ENCODE results near the gene SCN3A.
A peak's percentile ranks its signal among the peaks of the same experiment; 100 is the strongest.

The SCN3A gene

DNA sequence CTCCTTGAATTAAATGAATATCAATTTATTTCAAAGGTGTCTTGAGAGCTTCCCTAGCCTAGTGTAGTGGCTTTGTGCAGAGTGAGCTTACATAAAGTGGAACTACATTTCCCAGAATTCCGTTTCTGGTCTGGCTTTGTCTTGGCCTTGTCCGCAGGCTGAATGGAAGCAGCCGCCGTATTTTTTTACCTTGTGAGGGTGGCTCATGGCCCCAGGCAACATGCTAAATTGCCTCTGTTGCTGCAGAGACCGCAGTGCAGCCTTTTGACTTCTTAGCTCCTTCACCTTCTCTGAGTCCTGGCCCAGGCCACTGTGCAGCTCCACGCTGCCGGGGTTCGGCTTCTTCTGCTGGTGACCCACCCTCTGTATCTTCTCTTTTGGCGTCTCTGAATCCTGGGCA is 133.8 kb downstream of the SCN3A start:
- H2BK120ac ChIP-seq (ENCODE audit: low read depth, low read length): no peak overlapping the region
- H3K4me1 ChIP-seq (ENCODE audit: control insufficient read depth, low read depth, low read length): no peaks in the 10 kb centered on the region
- H4K8ac ChIP-seq (ENCODE audit: low read depth, low read length): peak overlapping the region; percentile 94
- no peak overlapping the region for H3K27ac ChIP-seq (ENCODE audit: low read depth, low read length)
- peak overlapping the region; percentile 80 for H3K56ac ChIP-seq (ENCODE audit: low read length)
- H3K4me2 ChIP-seq (ENCODE audit: low read length): no peak overlapping the region
- no peak overlapping the region for H2AK5ac ChIP-seq (ENCODE audit: low read length)
- H3K4ac ChIP-seq (ENCODE audit: low read depth, low read length): no peak overlapping the region
- H2BK5ac ChIP-seq (ENCODE audit: low read length): no peak overlapping the region
- no peak overlapping the region for H3K4me3 ChIP-seq (ENCODE audit: low read length)
- DNase-seq: peak; percentile 87
- no peak overlapping the region for H2BK15ac ChIP-seq (replicated peaks; ENCODE audit: low read depth)
- H3K23ac ChIP-seq (ENCODE audit: low read length): no peak overlapping the region
- no peaks in the 10 kb centered on the region for H3K27me3 ChIP-seq (ENCODE audit: insufficient read depth, low read length, poor library complexity)
- no peaks in the 10 kb centered on the region for H3K36me3 ChIP-seq (ENCODE audit: control insufficient read depth, insufficient read depth, low read length)
- H3K18ac ChIP-seq (ENCODE audit: low read length): peak overlapping the region; percentile 25
- H3K79me2 ChIP-seq (ENCODE audit: control insufficient read depth, insufficient read depth, low read length): no peaks in the 10 kb centered on the region
- H3K9ac ChIP-seq (ENCODE audit: low read length): no peak overlapping the region
- WGBS (ENCODE audit: extremely low coverage, insufficient coverage, low lambda C conversion rate): no CpG with 5 or more reads among the region's 9 CpGs
- no peaks in the 10 kb centered on the region for H3K79me1 ChIP-seq (ENCODE audit: low read length)
- peak overlapping the region; percentile 78 for H4K5ac ChIP-seq (ENCODE audit: low read length)

DNA sequence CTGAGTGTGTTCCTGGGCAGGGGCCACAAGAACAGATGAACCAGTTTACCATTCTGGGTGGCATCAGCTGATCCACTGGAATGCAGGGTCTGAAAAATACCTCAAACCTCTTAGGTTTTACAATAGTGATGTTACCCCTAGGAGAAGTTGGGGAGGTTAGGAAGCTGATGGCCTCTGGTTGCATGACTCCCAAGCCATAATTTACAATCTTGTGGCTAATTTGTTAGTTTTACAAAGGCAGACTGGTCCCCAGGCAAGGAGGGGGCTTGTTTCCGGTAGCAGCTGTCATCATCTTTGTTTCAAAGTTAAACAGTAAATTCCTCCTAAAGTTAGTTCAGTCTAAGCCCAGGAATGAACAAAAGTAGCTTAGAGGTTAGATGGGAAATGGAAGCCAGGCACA is 134.7 kb downstream of the SCN3A start:
- Histone ChIP-seq H3K36me3 (ENCODE audit: control insufficient read depth, insufficient read depth, low read length) (no peaks in the 10 kb centered on the region), H3K27me3 (ENCODE audit: insufficient read depth, low read length, poor library complexity) (no peaks in the 10 kb centered on the region), H3K18ac (ENCODE audit: low read length) (no peak overlapping the region), H3K9ac (ENCODE audit: low read length) (no peak overlapping the region), H2BK5ac (ENCODE audit: low read length) (no peak overlapping the region), H3K27ac (ENCODE audit: low read depth, low read length) (no peak overlapping the region), H3K79me1 (ENCODE audit: low read length) (no peaks in the 10 kb centered on the region), H2BK15ac (replicated peaks; ENCODE audit: low read depth) (no peak overlapping the region), H3K4me2 (ENCODE audit: low read length) (no peak overlapping the region), H2BK120ac (ENCODE audit: low read depth, low read length) (no peak overlapping the region), H3K4ac (ENCODE audit: low read depth, low read length) (no peak overlapping the region), H3K56ac (ENCODE audit: low read length) (no peak overlapping the region), H3K23ac (ENCODE audit: low read length) (no peak overlapping the region), H3K4me1 (ENCODE audit: control insufficient read depth, low read depth, low read length) (no peaks in the 10 kb centered on the region), H3K4me3 (ENCODE audit: low read length) (no peak overlapping the region), H4K5ac (ENCODE audit: low read length) (no peak overlapping the region), H2AK5ac (ENCODE audit: low read length) (no peak overlapping the region), H4K8ac (ENCODE audit: low read depth, low read length) (no peak overlapping the region), H3K79me2 (ENCODE audit: control insufficient read depth, insufficient read depth, low read length) (no peaks in the 10 kb centered on the region)
- DNase-seq: no peak
- WGBS (ENCODE audit: extremely low coverage, insufficient coverage, low lambda C conversion rate): no CpG with 5 or more reads among the region's 1 CpG

DNA sequence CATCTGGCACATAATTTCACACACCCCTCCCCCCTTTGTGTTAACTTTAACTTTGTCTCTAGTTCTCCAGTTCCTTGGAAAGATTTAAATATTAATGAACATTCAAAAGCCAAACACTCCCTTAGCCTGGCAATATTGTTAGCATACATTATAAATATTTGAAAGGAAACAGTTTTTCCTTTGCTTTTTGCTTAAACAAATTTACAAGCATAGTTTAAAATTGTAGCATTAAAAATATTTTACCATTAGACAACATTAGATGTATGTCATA is 135.4 kb downstream of the SCN3A start:
- no peak overlapping the region for H3K27ac ChIP-seq (ENCODE audit: low read depth, low read length)

DNA sequence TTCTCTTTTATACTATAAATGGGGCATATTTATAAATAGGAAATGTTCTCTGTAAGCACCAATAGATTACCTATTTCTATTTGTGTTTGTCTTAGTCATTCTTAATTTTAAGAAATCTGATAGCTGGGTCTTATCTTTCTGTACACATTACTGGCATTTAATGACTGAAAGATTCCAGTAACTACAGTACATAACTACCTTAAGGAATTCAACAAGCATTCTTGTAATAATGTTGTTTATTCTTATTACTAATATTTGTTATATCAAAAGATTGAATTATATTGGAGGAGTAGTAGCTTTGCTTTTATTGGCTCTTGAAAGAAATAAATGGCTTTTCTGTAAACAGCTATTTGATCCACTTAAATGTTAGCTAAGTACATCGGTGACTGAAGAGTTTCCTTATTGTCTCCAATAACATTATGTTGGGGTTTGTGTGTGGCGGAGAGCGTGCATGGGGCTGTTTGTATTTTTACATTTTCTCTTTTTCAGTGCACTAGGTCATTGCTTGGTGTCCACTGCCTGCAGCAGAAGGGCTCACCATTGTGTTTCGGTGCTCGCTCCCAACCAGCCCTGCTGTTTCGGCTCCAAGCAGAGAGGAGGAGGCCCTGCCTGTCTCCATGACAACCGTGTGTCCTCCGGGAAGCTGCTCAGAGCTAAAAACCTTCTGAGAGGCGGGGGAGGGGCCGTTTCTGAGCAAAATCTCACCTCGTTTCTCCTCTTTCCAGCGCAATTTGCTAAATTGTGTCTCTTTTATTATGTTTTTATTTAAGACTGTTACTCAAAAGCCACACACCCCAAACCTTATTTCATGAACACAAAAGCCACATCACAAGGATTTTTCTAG is 136.0 kb downstream of the SCN3A start:
- H3K27ac ChIP-seq (ENCODE audit: low read depth, low read length): no peak overlapping the region
- no CpG with 5 or more reads among the region's 12 CpGs for WGBS (ENCODE audit: extremely low coverage, insufficient coverage, low lambda C conversion rate)

More for the DNA sequence above, 135.4 kb downstream of the SCN3A start:
- no peaks in the 10 kb centered on the region for H3K4me1 ChIP-seq (ENCODE audit: control insufficient read depth, low read depth, low read length)
- H3K9ac ChIP-seq (ENCODE audit: low read length): no peak overlapping the region
- no peak overlapping the region for H2AK5ac ChIP-seq (ENCODE audit: low read length)
- no peak for DNase-seq
- H3K56ac ChIP-seq (ENCODE audit: low read length): no peak overlapping the region
- no peak overlapping the region for H2BK15ac ChIP-seq (replicated peaks; ENCODE audit: low read depth)
- no peak overlapping the region for H4K8ac ChIP-seq (ENCODE audit: low read depth, low read length)
- no peaks in the 10 kb centered on the region for H3K79me2 ChIP-seq (ENCODE audit: control insufficient read depth, insufficient read depth, low read length)
- H3K4me3 ChIP-seq (ENCODE audit: low read length): no peak overlapping the region
- H3K4ac ChIP-seq (ENCODE audit: low read depth, low read length): no peak overlapping the region
- H3K27me3 ChIP-seq (ENCODE audit: insufficient read depth, low read length, poor library complexity): no peaks in the 10 kb centered on the region
- H3K79me1 ChIP-seq (ENCODE audit: low read length): no peaks in the 10 kb centered on the region
- H3K36me3 ChIP-seq (ENCODE audit: control insufficient read depth, insufficient read depth, low read length): no peaks in the 10 kb centered on the region
- no peak overlapping the region for H4K5ac ChIP-seq (ENCODE audit: low read length)
- H2BK5ac ChIP-seq (ENCODE audit: low read length): no peak overlapping the region
- no peak overlapping the region for H2BK120ac ChIP-seq (ENCODE audit: low read depth, low read length)
- no peak overlapping the region for H3K23ac ChIP-seq (ENCODE audit: low read length)
- no peak overlapping the region for H3K4me2 ChIP-seq (ENCODE audit: low read length)
- no peak overlapping the region for H3K18ac ChIP-seq (ENCODE audit: low read length)

DNA sequence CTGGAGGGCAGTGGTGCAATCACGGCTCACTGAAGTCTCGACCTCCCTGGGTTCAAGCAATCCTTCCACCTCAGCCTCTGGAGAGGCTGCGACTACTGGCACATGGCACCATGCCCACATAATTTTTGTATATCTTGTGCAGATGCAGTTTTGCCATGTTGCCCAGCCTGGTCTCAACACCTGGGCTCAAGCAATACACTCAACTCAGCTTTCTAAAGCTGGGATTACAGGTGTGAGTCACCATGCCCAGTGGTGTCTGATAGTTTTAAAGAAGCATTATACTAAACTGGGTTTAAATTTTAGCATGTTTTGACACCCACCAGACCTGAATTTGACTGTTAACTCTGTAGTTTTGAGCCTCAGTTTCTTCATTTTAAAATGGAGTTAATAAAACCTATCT is 139.1 kb downstream of the SCN3A start:
- WGBS (ENCODE audit: extremely low coverage, insufficient coverage, low lambda C conversion rate): no CpG with 5 or more reads among the region's 3 CpGs
- no peak overlapping the region for H4K5ac ChIP-seq (ENCODE audit: low read length)
- H4K8ac ChIP-seq (ENCODE audit: low read depth, low read length): no peak overlapping the region
- DNase-seq: no peak
- no peaks in the 10 kb centered on the region for H3K27me3 ChIP-seq (ENCODE audit: insufficient read depth, low read length, poor library complexity)
- no peak overlapping the region for H3K56ac ChIP-seq (ENCODE audit: low read length)
- H2BK15ac ChIP-seq (replicated peaks; ENCODE audit: low read depth): no peak overlapping the region
- H2BK5ac ChIP-seq (ENCODE audit: low read length): no peak overlapping the region
- no peak overlapping the region for H3K4me2 ChIP-seq (ENCODE audit: low read length)
- H3K27ac ChIP-seq (ENCODE audit: low read depth, low read length): no peak overlapping the region
- no peak overlapping the region for H2BK120ac ChIP-seq (ENCODE audit: low read depth, low read length)
- no peak overlapping the region for H3K4ac ChIP-seq (ENCODE audit: low read depth, low read length)
- no peak overlapping the region for H3K23ac ChIP-seq (ENCODE audit: low read length)
- no peaks in the 10 kb centered on the region for H3K79me2 ChIP-seq (ENCODE audit: control insufficient read depth, insufficient read depth, low read length)
- H3K79me1 ChIP-seq (ENCODE audit: low read length): no peaks in the 10 kb centered on the region
- H3K18ac ChIP-seq (ENCODE audit: low read length): no peak overlapping the region
- H2AK5ac ChIP-seq (ENCODE audit: low read length): no peak overlapping the region
- H3K36me3 ChIP-seq (ENCODE audit: control insufficient read depth, insufficient read depth, low read length): no peaks in the 10 kb centered on the region
- H3K9ac ChIP-seq (ENCODE audit: low read length): no peak overlapping the region
- no peak overlapping the region for H3K4me3 ChIP-seq (ENCODE audit: low read length)
- H3K4me1 ChIP-seq (ENCODE audit: control insufficient read depth, low read depth, low read length): no peaks in the 10 kb centered on the region

More for the DNA sequence above, 136.0 kb downstream of the SCN3A start:
- Histone ChIP-seq H2BK5ac (ENCODE audit: low read length) (no peak overlapping the region), H3K4ac (ENCODE audit: low read depth, low read length) (no peak overlapping the region), H3K27me3 (ENCODE audit: insufficient read depth, low read length, poor library complexity) (no peaks in the 10 kb centered on the region), H3K4me3 (ENCODE audit: low read length) (no peak overlapping the region), H3K36me3 (ENCODE audit: control insufficient read depth, insufficient read depth, low read length) (no peaks in the 10 kb centered on the region), H3K23ac (ENCODE audit: low read length) (no peak overlapping the region), H3K56ac (ENCODE audit: low read length) (peak overlapping the region; percentile 69), H3K79me2 (ENCODE audit: control insufficient read depth, insufficient read depth, low read length) (no peaks in the 10 kb centered on the region), H2BK15ac (replicated peaks; ENCODE audit: low read depth) (no peak overlapping the region), H2AK5ac (ENCODE audit: low read length) (no peak overlapping the region), H4K8ac (ENCODE audit: low read depth, low read length) (no peak overlapping the region), H3K9ac (ENCODE audit: low read length) (no peak overlapping the region), H3K79me1 (ENCODE audit: low read length) (no peaks in the 10 kb centered on the region), H4K5ac (ENCODE audit: low read length) (no peak overlapping the region), H3K18ac (ENCODE audit: low read length) (no peak overlapping the region), H3K4me1 (ENCODE audit: control insufficient read depth, low read depth, low read length) (no peaks in the 10 kb centered on the region), H3K4me2 (ENCODE audit: low read length) (no peak overlapping the region), H2BK120ac (ENCODE audit: low read depth, low read length) (no peak overlapping the region)
- peak; percentile 98 for DNase-seq

DNA sequence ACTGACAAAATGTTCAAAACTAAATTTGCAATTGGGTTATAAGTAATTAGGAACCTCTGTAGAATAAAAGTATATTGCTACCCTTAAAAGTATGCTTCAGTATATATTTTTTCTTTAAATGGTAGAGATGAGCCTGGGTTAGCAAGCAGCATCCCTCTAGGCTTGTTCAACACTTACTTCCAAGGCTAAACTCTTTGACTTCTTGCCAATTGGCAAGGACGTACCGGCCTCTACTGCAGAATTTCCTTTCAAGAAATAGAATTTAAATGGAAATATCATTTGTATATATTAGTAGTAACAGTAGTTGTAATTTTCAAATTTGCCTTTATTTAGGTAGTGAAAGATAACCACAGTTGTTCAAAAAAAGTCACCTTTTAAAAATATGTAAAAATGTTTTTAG is 143.4 kb downstream of the SCN3A start:
- no peak for DNase-seq
- Histone ChIP-seq H3K27me3 (ENCODE audit: insufficient read depth, low read length, poor library complexity) (no peaks in the 10 kb centered on the region), H3K9ac (ENCODE audit: low read length) (no peak overlapping the region), H3K79me1 (ENCODE audit: low read length) (no peaks in the 10 kb centered on the region), H4K5ac (ENCODE audit: low read length) (no peak overlapping the region), H2BK120ac (ENCODE audit: low read depth, low read length) (no peak overlapping the region), H4K8ac (ENCODE audit: low read depth, low read length) (no peak overlapping the region), H2BK5ac (ENCODE audit: low read length) (no peak overlapping the region), H3K4me3 (ENCODE audit: low read length) (no peak overlapping the region), H3K27ac (ENCODE audit: low read depth, low read length) (no peak overlapping the region), H2AK5ac (ENCODE audit: low read length) (no peak overlapping the region), H3K79me2 (ENCODE audit: control insufficient read depth, insufficient read depth, low read length) (no peaks in the 10 kb centered on the region), H3K23ac (ENCODE audit: low read length) (no peak overlapping the region), H3K18ac (ENCODE audit: low read length) (no peak overlapping the region), H3K4ac (ENCODE audit: low read depth, low read length) (no peak overlapping the region), H3K36me3 (ENCODE audit: control insufficient read depth, insufficient read depth, low read length) (no peaks in the 10 kb centered on the region), H2BK15ac (replicated peaks; ENCODE audit: low read depth) (no peak overlapping the region), H3K4me1 (ENCODE audit: control insufficient read depth, low read depth, low read length) (no peaks in the 10 kb centered on the region), H3K56ac (ENCODE audit: low read length) (no peak overlapping the region), H3K4me2 (ENCODE audit: low read length) (no peak overlapping the region)
- WGBS (ENCODE audit: extremely low coverage, insufficient coverage, low lambda C conversion rate): no CpG with 5 or more reads among the region's 2 CpGs

Data from mesendoderm (in vitro differentiated cells).